HL-60 (cell line): Measurements from ENCODE around the gene ST7.
"Not testable (repeated sequence)": the region's sequence is repeated elsewhere in the genome, so short reads cannot be mapped to it uniquely, and the experiment has no call there.

ENCODE experiments used
- CTCF ChIP-seq: IDR thresholded peaks from one replicate; pipeline ENCODE4 v1.5.1; 2011; ENCODE audit warnings: low read length, control low read depth, inconsistent platforms; ENCODE audit not compliant: insufficient read depth
- GABPA ChIP-seq: IDR thresholded peaks from 2 replicates; pipeline ENCODE4 v1.6.1; 2012; ENCODE audit warnings: low read depth
- TF ChIP-seq, protein P1 (sequence below): IDR thresholded peaks from 2 replicates; pipeline ENCODE4 v1.6.1; 2012; ENCODE audit warnings: low read depth; ENCODE audit not compliant: insufficient replicate concordance

DNA sequence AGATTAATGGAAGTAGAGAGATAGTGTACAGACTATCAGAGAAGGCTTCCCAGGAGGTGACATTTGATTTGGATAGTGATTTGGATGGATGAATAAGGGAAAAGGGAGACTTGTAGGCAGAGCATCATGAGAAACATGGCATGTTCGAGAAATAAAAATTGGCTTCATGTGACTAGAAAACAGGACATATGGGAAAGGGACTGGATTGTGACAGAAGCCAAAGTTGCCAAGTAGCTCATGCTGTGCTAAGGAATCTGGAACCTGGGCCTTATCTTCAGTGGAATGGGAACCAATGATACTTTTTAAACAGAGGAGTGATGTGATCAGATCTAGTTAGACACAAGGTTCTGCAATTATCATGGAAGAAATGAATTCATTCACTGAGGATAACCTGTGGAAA, 168.7 kb downstream of the ST7 start:
- not testable (repeated sequence) for TF ChIP-seq CTCF, GABPA
- TF ChIP-seq, protein P1, sequence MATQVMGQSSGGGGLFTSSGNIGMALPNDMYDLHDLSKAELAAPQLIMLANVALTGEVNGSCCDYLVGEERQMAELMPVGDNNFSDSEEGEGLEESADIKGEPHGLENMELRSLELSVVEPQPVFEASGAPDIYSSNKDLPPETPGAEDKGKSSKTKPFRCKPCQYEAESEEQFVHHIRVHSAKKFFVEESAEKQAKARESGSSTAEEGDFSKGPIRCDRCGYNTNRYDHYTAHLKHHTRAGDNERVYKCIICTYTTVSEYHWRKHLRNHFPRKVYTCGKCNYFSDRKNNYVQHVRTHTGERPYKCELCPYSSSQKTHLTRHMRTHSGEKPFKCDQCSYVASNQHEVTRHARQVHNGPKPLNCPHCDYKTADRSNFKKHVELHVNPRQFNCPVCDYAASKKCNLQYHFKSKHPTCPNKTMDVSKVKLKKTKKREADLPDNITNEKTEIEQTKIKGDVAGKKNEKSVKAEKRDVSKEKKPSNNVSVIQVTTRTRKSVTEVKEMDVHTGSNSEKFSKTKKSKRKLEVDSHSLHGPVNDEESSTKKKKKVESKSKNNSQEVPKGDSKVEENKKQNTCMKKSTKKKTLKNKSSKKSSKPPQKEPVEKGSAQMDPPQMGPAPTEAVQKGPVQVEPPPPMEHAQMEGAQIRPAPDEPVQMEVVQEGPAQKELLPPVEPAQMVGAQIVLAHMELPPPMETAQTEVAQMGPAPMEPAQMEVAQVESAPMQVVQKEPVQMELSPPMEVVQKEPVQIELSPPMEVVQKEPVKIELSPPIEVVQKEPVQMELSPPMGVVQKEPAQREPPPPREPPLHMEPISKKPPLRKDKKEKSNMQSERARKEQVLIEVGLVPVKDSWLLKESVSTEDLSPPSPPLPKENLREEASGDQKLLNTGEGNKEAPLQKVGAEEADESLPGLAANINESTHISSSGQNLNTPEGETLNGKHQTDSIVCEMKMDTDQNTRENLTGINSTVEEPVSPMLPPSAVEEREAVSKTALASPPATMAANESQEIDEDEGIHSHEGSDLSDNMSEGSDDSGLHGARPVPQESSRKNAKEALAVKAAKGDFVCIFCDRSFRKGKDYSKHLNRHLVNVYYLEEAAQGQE: not testable (repeated sequence)
